GM19395 (cell line): ENCODE results near the gene STX11.

ENCODE experiments used
- ATAC-seq: cut with Tn5 transposase; IDR thresholded peaks from one replicate; pipeline ENCODE4 v1.9.1; 2021; ENCODE audit warnings: mild to moderate bottlenecking, moderate library complexity; ENCODE audit not compliant: unreplicated experiment

STX11 gene

DNA sequence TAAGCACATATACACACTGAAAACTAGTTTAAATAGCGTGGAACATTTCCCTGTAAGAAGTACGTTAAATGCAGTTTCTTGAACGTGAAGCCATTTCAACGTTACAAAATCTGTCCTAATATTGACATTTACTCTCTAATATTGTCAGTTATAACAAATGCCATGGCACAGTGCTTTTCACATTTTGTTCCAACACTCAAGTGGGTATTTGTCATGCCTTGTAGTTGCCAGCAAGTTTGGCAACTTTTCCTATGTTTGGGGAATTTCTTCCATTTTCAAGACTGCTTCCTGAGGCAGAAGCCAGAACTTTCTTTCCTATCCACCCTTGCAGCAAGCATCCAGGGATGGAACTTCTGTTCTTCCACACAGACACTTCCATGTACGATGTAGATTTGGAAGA is 63.0 kb downstream of the STX11 start:
- no peak for ATAC-seq

DNA sequence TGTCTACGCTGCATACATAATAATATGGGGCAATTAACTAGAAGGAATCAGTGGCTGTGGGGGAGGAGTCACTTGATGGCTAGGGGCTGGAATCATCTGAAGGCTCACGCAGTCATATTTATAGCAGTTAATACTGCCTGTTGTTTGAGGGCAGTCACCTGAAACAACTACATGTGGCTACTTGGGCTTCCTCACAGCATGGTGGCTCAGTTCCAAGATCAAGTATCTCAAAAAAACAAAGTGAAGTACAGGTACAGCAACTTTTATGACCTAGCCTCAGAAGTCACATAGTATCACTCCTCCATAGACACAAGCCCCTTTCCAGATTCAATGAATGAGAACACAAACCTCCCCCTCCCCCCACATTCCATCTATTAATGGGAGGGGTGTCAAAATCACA is 63.7 kb downstream of the STX11 start:
- no peak for ATAC-seq

DNA sequence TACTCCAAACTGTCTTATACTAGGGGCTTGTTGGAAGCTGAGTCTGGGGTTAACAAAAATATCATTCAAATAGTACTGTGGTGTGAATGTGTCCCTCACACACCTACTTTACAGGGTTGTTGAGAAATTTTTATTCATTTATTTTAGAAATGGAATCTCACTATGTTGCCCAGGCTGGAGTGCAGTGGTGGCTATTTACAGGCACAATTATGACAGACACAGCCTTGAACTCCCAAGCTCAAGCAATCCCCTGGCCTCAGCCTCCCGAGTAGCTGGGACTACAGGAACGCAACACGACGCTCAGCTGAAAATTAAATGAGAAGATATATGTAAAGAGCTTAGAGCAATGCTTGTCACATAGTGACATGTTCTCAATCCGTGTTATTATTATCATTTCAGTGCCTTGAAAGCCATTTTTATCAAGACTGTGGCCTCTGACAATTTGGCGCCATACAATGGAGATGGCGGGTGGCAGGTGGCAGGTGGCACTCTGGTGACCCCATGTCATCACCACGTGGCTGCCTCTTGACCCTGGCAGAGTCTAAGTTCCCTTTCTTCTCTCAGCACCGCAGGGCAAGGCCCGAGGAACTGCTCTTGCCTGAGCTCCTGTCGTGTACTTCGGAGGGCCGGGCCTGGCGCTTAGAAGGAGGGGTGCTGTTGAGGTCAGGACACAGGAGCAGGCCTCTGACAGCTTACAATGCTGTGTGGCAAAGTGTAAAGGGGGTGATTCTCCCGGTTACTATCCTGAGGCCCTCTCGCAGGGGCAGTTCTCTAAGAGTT is 64.5 kb downstream of the STX11 start:
- no peak for ATAC-seq

DNA sequence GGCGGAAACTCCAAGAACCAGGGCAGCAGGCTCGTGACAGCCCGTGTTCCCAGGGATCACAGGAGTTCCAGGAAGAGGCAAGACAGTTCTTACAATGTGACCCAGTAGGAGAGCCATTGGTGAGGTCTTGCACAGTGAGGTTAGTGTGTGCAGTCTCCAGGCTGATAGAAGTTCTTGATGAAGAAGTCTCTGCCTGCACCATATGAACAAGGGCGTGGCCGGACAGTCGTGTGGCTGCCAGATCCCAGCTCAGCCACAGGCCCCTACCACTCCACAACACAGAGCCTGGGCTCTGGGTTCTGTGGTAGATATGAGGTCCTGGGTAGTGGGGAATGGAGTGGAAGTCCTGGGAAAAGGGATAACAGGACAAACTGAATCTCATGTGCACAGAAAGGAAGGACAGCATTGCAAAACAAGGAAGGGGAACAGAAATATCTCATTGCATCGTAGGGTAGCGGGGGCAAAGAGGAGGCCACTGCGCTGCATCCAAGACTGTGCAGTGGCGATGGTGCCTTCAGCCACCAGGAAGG is 65.2 kb downstream of the STX11 start:
- peak; percentile 11 for ATAC-seq

DNA sequence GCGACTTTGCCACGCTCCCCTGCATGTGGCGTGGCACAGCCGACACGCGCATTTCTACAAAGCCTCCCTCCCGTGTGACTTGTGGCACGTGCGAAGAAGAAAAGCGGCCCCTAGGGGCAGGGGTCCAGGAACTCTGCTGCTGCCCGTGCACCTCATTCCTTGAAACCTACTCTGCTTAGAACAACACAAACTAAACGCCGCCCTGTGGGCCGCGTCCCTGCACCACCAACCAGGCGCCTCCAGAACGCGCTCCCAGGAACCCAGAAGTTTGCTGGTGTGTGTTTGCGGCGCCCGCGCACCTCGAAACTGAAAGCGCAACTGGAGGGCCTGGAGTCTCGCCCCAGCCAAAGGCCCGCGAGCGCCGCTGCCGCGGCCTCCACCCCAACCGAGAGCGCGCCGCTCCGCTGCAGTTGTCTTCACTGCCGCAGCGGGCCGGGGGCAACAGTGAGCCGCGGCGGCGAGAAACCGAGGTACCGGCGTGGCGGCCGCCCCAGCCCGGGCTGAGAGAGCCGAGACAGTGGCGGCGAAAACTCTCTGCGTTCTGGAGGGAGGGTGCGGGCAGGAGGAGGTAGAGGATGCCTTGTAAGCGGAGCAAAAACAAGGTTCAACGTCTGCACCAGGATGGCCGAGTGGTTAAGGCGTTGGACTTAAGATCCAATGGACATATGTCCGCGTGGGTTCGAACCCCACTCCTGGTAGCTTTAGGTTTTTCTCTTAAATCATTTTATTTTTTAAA is 65.8 kb downstream of the STX11 start:
- ATAC-seq: peak; percentile 92

DNA sequence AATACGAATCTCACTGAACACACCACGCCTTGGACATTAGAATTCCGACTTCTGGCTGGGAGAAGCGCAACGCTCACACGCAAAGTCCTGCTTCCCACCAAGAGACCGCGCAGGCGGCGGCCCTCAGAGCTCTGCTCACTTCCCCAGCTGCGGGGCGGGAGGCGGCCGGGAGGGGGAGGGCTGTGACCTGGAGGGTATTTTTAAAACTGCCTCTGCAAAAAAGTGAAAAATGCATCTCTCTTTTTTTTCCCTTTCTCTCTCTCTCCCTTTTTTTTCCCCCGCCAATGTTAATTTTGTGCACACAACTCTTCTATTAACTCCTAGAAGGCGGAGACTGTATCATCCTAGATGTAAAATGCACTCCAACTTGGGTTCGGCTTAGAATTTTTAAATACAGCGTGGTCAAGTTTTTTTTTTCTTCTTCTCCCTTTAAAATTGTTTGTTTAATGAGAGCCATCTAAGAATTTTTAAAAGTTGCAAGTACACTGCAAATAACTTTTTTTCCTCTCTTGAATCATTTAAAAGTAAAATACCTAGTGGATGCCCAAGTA is 66.4 kb downstream of the STX11 start:
- peak; percentile 58 for ATAC-seq

DNA sequence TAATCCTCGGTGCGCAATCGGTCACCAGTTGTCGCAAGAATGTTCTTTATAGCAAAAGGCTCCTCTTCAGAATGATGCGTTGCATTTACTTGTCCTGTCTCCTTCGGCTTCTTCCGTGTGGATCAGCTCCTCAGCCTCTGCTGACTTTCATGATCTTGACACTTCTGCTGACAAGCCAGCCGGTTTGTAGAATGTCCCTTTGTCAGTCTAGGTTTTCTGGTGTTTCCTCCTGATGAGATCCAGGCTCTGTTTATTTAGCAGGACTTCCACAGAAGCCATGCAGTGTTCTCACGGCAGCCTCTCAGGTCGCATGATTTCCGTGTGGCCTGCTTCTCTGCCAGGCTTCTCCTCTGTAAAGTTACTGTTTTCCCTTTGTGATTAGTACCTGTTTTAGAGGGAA is 66.9 kb downstream of the STX11 start:
- no peak for ATAC-seq

DNA sequence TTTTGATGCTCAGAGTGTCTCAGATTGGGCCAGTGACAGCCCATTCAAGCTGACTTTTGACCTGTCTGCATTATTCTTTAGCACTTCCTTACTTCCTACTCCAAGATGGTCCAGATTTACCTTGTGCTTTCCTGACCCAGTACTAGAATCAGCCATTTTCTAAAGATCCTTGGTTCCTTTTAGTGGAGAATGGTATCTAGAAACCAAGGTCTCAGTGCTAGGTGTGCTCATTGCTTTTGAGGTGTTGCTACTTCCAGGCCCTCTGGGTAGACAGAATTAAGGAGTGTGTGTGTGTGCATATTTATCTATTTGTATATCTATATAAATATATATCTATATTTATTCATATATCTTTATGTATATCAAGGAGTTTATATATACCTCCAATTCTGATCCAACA is 67.5 kb downstream of the STX11 start:
- ATAC-seq: no peak

DNA sequence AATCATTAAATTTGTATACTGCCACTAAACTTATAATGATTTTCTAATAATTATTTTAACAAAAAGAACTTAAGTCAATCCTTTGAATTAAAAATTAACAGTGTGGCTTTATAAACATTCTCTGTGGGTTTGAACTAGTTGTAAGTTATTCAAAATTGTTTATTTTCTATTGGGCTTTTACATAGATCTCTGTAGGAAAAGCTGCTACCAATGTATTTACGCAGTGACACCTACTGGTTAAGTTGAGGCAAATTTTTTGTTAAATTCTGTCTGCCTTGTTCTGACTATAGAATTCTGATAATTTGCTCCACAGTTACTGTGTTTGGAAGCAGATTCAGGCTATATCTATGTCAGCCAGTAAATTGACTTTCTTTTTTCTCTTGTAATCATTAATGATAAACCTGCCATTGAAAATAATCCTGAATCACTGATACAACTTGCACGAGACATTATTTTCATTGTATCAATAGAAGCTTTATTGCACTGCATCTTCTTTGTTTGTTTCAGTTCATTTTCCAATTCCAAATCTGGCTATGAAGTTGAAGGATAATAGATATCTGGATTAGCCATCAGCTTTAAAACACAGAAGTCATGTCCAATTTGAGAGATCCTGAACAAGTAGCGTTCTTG is 68.9 kb downstream of the STX11 start:
- no peak for ATAC-seq

DNA sequence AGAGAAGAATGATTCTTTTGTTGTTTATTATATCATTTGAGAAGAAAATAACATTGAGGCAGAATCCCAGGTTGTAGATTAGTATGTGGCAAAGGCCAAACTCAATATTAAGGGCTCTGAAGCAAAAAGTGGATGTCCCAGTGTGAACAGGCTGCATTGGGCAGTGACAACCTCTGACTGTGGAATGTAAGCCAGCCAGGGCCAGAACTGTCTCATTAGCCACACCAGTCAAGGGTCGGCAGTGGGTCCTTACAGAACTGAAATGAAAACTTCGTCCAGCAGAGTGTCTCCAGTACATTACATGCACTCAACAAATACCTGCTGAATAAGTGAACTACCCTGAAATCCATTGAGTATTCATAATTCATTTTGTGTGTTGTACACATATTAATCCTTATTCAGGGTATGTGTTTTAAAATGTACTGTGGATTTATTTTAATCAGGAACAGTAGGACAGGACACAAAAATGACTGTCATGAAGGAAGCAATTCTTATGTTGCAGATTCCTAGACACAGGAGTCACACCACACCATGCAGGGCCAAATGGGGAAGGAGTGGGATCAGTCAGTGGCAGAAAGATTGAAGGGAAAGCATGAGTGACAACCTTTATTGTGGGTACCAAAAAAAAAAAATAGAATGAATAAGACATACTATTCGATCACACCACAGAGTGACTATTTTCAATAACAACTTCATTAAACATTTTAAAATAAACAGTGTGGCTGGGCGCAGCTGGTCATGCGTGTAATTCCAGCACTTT is 69.9 kb downstream of the STX11 start:
- ATAC-seq: no peak

DNA sequence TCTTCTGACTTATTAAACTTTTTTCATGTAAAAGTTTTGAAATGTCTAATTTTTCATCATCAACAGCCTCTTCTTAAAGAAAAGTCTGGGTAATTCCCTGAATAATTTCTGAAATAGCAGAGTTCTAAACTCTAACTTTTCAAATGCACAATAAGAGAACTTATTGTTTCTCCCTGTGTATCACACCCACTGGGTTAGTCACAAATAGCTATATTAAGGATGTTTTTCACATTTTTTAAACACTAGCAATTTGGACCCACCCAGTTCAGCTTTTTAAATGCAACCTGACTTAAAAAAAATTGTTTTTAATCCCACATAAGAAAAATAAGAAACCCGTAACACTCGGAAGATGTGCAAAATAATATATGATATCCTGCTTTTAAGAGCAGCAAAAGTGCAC is 73.4 kb downstream of the STX11 start:
- ATAC-seq: no peak

DNA sequence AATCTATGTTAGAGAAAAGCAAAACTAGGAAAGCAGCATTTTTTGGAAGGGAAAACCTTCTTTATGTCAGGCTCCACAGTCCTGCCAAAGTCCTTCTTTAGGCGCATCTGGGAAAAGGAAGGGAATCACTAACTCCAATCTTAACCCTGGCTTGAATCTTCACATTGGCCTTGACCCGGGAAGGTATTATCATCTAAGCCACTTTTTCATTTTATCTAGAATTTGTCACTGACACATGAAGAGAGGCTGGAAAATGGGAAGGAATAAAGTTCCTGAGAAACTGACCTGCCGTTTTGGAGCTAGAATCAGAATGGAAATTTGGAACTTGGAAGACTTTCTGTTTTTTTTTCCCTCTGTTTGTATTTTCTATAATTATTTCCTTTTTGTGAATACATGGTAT is 81.4 kb downstream of the STX11 start:
- no peak for ATAC-seq

DNA sequence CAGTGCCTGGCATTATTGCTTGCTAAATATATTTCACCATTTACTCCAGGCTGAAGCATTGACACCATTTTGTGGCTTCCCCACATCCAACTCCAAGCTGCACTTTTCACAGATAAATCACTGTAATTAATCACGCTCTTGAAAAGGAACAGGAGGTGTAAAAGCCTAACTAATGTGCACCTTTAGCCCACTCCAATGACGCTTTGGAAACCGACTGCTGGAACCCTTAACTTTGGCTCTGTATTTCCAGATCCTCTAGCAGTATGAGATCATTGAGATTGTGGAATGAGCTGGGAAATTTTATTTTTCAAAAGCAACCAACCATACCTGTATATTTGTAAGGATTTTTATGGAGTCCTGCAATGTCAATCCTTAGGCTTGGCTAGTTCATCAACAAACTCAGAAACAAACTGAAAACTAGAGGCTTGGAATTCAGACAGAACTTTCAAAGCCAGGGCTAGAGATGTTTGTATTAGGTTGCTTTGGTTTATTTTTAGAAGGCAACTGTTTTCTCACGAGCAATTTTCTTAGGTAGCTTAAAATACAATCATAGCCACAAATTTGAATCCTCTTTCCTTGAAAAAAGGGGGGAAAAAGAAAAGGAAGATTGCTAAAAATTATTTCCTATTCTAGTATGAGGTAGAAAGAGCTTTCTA is 82.0 kb downstream of the STX11 start:
- no peak for ATAC-seq

DNA sequence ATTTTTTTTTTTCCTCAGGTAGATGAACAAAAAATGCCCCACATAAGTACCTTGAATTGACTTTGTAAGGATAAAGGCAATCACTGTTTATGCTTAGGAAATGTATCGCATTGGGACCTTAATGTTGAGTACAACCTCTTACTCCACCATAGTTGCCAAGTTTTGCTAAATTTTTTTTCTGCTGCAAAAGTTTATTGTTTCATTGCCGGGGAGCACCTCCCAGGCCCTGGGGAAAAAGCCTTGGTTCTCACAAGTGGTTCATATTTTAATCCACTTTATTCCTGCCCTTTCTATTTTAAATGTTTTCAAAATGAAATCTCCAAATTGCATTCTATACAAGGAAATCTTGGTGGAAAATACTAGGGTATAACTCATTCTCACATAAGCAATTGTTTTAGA is 82.5 kb downstream of the STX11 start:
- ATAC-seq: no peak

DNA sequence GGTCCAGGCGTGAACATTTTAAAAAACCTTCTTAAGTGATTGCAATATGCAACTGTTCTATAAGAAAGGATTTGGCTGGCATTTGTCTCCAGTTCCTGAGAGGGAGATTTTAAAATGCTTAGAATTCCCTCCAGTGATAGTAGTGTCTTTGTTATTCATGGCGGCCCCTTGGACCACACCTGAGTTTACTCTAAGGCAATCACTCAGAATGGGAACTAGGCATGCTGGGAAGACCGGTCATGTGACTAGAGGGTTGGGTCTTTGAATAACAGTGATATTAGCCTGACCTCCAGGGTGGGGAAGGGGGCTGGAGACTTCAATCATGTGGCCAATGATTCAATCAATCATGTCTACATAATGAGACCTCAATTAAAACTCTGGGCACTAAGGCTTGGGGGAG is 84.1 kb downstream of the STX11 start:
- ATAC-seq: no peak

DNA sequence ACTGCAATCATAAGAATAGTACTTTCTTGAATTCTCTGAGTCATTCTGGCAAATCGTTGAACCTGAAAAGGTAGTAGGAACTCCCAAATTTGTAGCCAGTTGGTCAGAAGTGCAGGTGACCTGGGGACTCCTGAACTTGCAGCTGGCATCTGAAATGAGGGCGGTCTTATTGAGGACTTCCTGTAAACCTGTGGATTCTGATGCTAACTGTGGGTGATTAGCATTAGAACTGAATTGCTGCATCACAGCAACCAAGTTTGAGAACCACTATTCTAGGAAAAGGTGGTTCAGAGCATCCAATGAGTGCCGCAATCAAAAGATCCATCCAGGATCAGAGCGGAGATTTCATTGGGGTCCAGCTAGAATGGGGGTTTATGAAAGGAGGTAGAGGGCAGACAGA is 84.6 kb downstream of the STX11 start:
- no peak for ATAC-seq
